PFSK-1 (cell line): ENCODE results near the gene DIAPH2.

ENCODE experiments used
- POLR2AphosphoS5 ChIP-seq: IDR thresholded peaks from 2 replicates; pipeline ENCODE4 v1.6.1; 2012; ENCODE audit warnings: low read depth, mild to moderate bottlenecking, control low read depth, low read length, moderate library complexity
- REST ChIP-seq, 2 experiments: IDR thresholded peaks; 2 replicates each; pipeline versions ENCODE4 v1.6.1 to v1.8.0; 2011 to 2012; ENCODE audit warnings: low read depth in 2 of 2, low read length in 2 of 2, control low read depth in 1 of 2, inconsistent platforms in 1 of 2, mild to moderate bottlenecking in 1 of 2, moderate library complexity in 1 of 2; ENCODE audit not compliant: insufficient read depth in 1 of 2
- SIN3A ChIP-seq: IDR thresholded peaks from 2 replicates; pipeline ENCODE4 v1.6.1; 2012; ENCODE audit warnings: mild to moderate bottlenecking, low read length, moderate library complexity, borderline replicate concordance; ENCODE audit not compliant: insufficient read depth

- TF ChIP-seq REST (IDR thresholded peaks at IDR 0.05; ENCODE audit: insufficient read depth in 1 of 2, low read depth in 2 of 2, low read length in 2 of 2): no peak
- no peak for TF ChIP-seq POLR2AphosphoS5
- TF ChIP-seq SIN3A: no peak
Measured at GRCh38 chrX:97309487-97310116, 625.0 kb downstream of the DIAPH2 start.
